Measurements from ENCODE around the gene HOXA4. TPM values are rescaled to one million over a fixed set of nuclear protein-coding genes. Genes with fewer than 3 reads are reported as not detected.

The HOXA4 gene
- total and polyA plus RNA-seq, 10 of the 15 experiments (the other 5 are each of a cell fraction or from before 2014, with no cell fraction given), result 0.07 TPM; not detected in 9

- Histone ChIP-seq H3K4me3 (no peak overlapping the region), H3K4me1 (ENCODE audit: control insufficient read depth, insufficient read depth, low read length) (no peaks in the 10 kb centered on the region), H3K9ac (ENCODE audit: control insufficient read depth, insufficient read depth, low read length) (no peak overlapping the region), H3K4me2 (ENCODE audit: control insufficient read depth, insufficient read depth) (no peak overlapping the region), H3K9me3 (replicated peaks; ENCODE audit: control insufficient read depth, insufficient read depth, low read length) (peaks cover 2% of the 10 kb centered on the region; the same call in 1 of the 3 replicates), H2AFZ (ENCODE audit: control insufficient read depth, low read depth, low read length) (no peak overlapping the region), H3K27ac (ENCODE audit: control insufficient read depth, insufficient read depth) (no peak overlapping the region), H4K20me1 (ENCODE audit: control insufficient read depth, insufficient read depth) (no peaks in the 10 kb centered on the region), H3K27me3 (replicated peaks in 1 of 2; ENCODE audit: control insufficient read depth in 2 of 2, insufficient read depth in 2 of 2, low read length in 1 of 2) (peaks cover 18 to 46% of the 10 kb centered on the region in 2 experiments), H3K36me3 (ENCODE audit: control insufficient read depth in 2 of 2, insufficient read depth in 2 of 2, low read length in 1 of 2) (no peaks in the 10 kb centered on the region), H3K79me2 (ENCODE audit: control insufficient read depth, insufficient read depth, low read length) (no peaks in the 10 kb centered on the region)
- TF ChIP-seq E2F8 (IDR thresholded peaks at IDR 0.05; ENCODE audit: low read depth, partially characterized antibody) (no peak), CREM (IDR thresholded peaks at IDR 0.05; ENCODE audit: low read depth) (no peak), IRF4 (IDR thresholded peaks at IDR 0.05; ENCODE audit: low read depth, low read length) (no peak), ZNF207 (IDR thresholded peaks at IDR 0.05; ENCODE audit: borderline replicate concordance) (no peak), ELK1 (IDR thresholded peaks at IDR 0.05; ENCODE audit: low read depth, low read length) (no peak), NFIC (IDR thresholded peaks at IDR 0.05; ENCODE audit: low read depth, low read length) (no peak)
- BruUV-seq (replicated peaks), result no TSS peak
- ATAC-seq, result no peak
- POLR2A ChIA-PET, result interaction anchor here (0.6 kb wide), 1 partner anchor 1600 kb away, joined by 5 read pairs; no protein-coding TSS in a partner anchor
- in situ Hi-C loops (cut with MboI) (loop anchor here (25.0 kb wide), 1 partner anchor 1075 kb away; no protein-coding TSS in a partner anchor), intact Hi-C loops (cut with micrococcal nuclease; ENCODE audit: unreplicated experiment) (loop anchor here (1.0 to 5.0 kb wide), 6 partner anchors 305 to 1270 kb away; no protein-coding TSS in a partner anchor)
- RAD21 ChIA-PET (ENCODE audit: unreplicated experiment), result interaction anchor here (1.1 to 3.8 kb wide), 11 partner anchors 12 to 1269 kb away, joined by 3 to 46 read pairs (median 7); no protein-coding TSS in a partner anchor
- CTCF ChIA-PET, result interaction anchor here (0.6 to 4.6 kb wide), 17 partner anchors 11 to 877 kb away, joined by 3 to 100 read pairs (median 6); partner anchors contain the start of gene HOXA3
- FAIRE-seq, result no peak
- WGBS (ENCODE audit: insufficient coverage, insufficient replicate concordance, low lambda C conversion rate, missing lambda C conversion rate), result 30% methylated on average over 27 of the region's 30 CpGs
- SMC1A ChIA-PET (ENCODE audit: uncharacterized antibody, unreplicated experiment), result interaction anchor here (0.9 to 2.2 kb wide), 6 partner anchors 12 to 792 kb away, joined by 3 to 13 read pairs (median 4); no protein-coding TSS in a partner anchor
- no peak for DNase-seq (ENCODE audit: low read depth, low spot score)
These were observed 31.4 kb upstream of the HOXA4 start for GRCh38 chr7:27161721-27162560.
